NT2/D1 (cell line): ENCODE measurements around the gene CEP170.
"Not testable (repeated sequence)": the region's sequence is repeated elsewhere in the genome, so short reads cannot be mapped to it uniquely, and the experiment has no call there.

ENCODE experiments used
- DNase-seq: peaks from one replicate; pipeline ENCODE4 v3.0.0-alpha.2; 2011; ENCODE audit warnings: low read depth, low spot score
- H3K27me3 ChIP-seq: 2 replicates; pipeline ENCODE4 v1.6.0; 2011; ENCODE audit warnings: mild to moderate bottlenecking; ENCODE audit not compliant: insufficient read length, insufficient read depth
- H3K36me3 ChIP-seq: 2 replicates; pipeline ENCODE4 v1.6.1; 2011; ENCODE audit warnings: mild to moderate bottlenecking, low read length, mixed read lengths; ENCODE audit not compliant: insufficient read depth, insufficient read length
- H3K4me1 ChIP-seq: 2 replicates; pipeline ENCODE4 v1.5.1; 2011; ENCODE audit not compliant: insufficient read depth, insufficient read length
- H3K4me3 ChIP-seq: 2 replicates; pipeline ENCODE4 v1.5.1; 2011; ENCODE audit warnings: low read depth; ENCODE audit not compliant: insufficient read length
- H3K9ac ChIP-seq: 2 replicates; pipeline ENCODE4 v1.6.0; 2011; ENCODE audit warnings: low read depth; ENCODE audit not compliant: insufficient read length
- H3K9me3 ChIP-seq: 2 replicates; pipeline ENCODE4 v1.5.1; 2011; ENCODE audit warnings: mild to moderate bottlenecking, low read length; ENCODE audit not compliant: insufficient read depth
- SUZ12 ChIP-seq: IDR thresholded peaks from 2 replicates; pipeline ENCODE4 v1.6.1; 2011; ENCODE audit not compliant: insufficient read length, insufficient read depth; ENCODE audit errors: extremely low read depth
- YY1 ChIP-seq: IDR thresholded peaks from 2 replicates; pipeline ENCODE4 v1.6.1; 2011; ENCODE audit not compliant: insufficient read length, insufficient read depth
- ZNF274 ChIP-seq: IDR thresholded peaks from 2 replicates; pipeline ENCODE4 v1.6.1; 2011; ENCODE audit warnings: mild to moderate bottlenecking, low read depth, low read length

Gene CEP170

DNA sequence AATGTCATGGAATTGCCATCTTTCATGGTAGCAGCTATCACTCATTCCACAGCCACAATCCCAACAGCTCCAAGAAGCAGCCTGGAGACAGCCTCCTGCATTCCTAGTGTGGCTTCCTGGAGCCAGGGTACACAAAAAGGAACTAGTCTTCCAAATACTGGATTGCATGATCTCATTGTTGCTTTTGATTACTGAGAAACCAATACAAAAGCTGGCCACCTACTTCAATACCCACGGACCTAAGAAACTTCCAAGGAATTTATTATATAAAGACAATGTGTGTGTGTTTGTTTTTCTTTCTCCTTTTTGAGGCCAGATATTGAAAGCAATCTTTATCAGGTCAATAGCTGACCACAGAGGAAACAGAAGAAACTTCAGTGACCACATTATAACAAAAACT is 25.6 kb downstream of the CEP170 start:
- H3K9me3 ChIP-seq = peaks cover 46% of the 10 kb centered on the region
- H3K9ac ChIP-seq = no peak overlapping the region
- no peaks in the 10 kb centered on the region for H3K27me3 ChIP-seq
- peaks cover 21% of the 10 kb centered on the region for H3K36me3 ChIP-seq
- TF ChIP-seq ZNF274 (no peak), YY1 (no peak), SUZ12 (no peak)
- no peaks in the 10 kb centered on the region for H3K4me1 ChIP-seq
- DNase-seq = no peak
- H3K4me3 ChIP-seq = no peak overlapping the region

DNA sequence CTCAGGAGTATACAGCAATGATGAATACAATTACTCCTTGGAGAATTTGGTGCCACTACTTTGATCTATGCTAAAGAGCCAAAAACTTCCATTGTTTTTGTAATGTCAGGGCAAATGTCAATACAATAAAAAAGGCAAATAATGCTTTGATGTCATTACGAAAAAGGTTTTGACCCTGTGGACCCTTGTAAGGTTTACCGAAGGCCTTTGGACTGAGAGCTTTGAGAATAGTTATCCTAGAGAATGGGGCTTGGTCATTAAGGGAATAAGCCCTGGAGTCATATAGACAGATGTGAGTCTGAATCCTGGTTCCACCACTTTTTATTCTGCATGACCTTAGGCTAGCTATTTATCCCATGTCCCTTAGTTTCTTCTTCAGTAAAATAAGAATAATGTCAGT is 27.5 kb downstream of the CEP170 start:
- no peak overlapping the region for H3K9ac ChIP-seq
- no peak overlapping the region for H3K4me3 ChIP-seq
- H3K9me3 ChIP-seq = peaks cover 39% of the 10 kb centered on the region
- no peaks in the 10 kb centered on the region for H3K4me1 ChIP-seq
- no peak for DNase-seq
- peaks cover 39% of the 10 kb centered on the region for H3K36me3 ChIP-seq
- H3K27me3 ChIP-seq = no peaks in the 10 kb centered on the region
- TF ChIP-seq SUZ12 = no peak
- TF ChIP-seq YY1 = no peak
- TF ChIP-seq ZNF274 = no peak

DNA sequence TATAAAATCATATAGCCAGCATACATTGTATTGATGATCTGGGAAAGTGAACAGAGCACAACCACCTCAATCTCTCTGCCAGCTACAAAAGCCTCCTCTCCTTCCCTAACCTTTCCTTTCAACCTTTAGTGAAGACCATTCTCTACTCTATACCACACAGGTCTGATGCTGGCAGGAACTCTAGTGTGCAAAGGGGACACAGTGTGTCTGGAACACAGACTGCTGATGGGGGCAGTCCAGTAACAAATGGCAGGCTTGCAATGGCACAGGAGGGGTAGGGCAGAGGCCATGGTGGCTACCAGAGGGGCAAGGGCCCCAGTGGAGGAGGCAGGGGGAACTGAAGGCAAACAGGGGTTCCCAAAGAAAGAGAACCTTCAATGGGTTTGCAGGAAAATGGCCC is 37.0 kb downstream of the CEP170 start:
- no peak for DNase-seq
- TF ChIP-seq YY1 = no peak
- TF ChIP-seq ZNF274 = no peak
- peaks cover 57% of the 10 kb centered on the region for H3K36me3 ChIP-seq

DNA sequence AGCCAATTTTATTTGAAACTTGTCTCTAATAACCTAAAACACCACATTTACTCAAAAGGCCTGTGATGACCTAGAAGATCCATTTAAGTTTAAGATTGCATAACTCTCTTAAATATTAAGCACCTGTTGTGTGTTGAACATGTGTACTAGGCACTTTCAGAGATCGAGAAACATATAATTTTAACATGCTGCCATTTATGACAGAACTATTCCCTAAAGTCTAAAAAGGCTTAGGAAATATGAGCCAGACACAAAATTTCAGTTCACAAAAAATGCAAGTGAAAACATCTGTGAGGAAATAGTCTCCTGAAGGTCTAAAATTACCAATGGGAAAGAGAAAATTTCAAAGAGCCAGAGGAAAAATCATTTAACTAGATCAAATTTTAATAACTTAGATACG is 37.7 kb downstream of the CEP170 start:
- Histone ChIP-seq H3K9me3 (no peaks in the 10 kb centered on the region; the same call in 1 of the 2 replicates), H3K4me3 (no peak overlapping the region)

More for the DNA sequence above, 37.0 kb downstream of the CEP170 start:
- Histone ChIP-seq H3K4me3 (no peak overlapping the region), H3K4me1 (no peaks in the 10 kb centered on the region), H3K27me3 (no peaks in the 10 kb centered on the region), H3K9ac (no peak overlapping the region), H3K9me3 (no peaks in the 10 kb centered on the region; the same call in 1 of the 2 replicates)

DNA sequence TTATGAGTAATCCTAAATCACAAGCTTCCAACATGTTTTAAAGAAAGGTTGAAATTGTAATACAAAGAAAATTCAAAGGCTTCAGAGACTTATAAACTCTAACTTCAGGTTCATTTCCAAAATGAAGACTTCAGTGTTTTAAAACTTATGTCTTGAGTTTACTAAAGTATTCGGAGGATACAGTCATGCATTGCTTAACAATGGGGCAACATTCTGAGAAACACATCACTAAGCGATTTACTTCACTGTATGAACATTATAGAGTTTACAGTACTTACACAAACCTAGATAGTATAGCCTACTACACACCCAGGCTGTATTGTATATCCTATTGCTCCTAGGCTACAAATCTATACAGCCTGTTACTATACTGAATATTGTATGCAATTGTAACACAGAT is 38.3 kb downstream of the CEP170 start:
- no peak overlapping the region for H3K9ac ChIP-seq
- no peak overlapping the region for H3K4me3 ChIP-seq
- DNase-seq = no peak
- no peak for TF ChIP-seq ZNF274
- TF ChIP-seq YY1 = no peak
- TF ChIP-seq SUZ12 = no peak
- no peaks in the 10 kb centered on the region; the same call in 1 of the 2 replicates for H3K9me3 ChIP-seq
- peaks cover 46% of the 10 kb centered on the region for H3K36me3 ChIP-seq
- no peaks in the 10 kb centered on the region for H3K4me1 ChIP-seq
- no peaks in the 10 kb centered on the region for H3K27me3 ChIP-seq

More for the DNA sequence above, 37.7 kb downstream of the CEP170 start:
- Histone ChIP-seq H3K9ac (no peak overlapping the region), H3K27me3 (no peaks in the 10 kb centered on the region), H3K36me3 (peaks cover 52% of the 10 kb centered on the region), H3K4me1 (no peaks in the 10 kb centered on the region)
- TF ChIP-seq YY1 = no peak
- TF ChIP-seq ZNF274 = no peak
- no peak for TF ChIP-seq SUZ12
- DNase-seq = no peak

DNA sequence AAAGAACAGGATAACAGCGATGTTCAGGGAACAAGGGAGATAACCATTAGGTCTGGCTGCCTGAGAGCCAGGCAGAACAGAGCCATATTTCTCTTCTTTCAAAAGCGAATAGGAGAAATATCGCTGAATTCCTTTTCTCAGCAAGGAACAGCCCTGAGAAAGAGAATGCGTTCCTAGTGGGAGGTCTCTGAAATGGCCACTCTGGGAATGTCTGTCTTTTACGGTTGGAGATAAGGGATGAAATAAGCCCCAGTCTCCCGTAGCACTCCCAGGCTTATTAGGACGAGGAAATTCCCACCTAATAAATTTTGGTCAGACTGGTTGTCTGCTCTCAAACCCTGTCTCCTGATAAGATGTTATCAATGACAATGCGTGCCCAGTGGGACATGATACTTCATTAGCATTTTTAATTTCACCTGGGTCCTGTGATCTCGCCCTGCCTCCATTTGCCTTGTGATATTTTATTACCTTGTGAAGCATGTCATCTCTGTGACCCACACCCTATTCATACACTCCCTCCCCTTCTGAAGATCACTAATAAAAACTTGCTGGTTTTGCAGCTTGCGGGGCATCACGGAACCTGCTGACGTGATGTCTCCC is 39.7 kb downstream of the CEP170 start:
- not testable (repeated sequence) for H3K9ac ChIP-seq, DNase-seq, H3K4me1 ChIP-seq, H3K4me3 ChIP-seq, H3K9me3 ChIP-seq, H3K27me3 ChIP-seq
- peaks cover 33% of the 10 kb centered on the region for H3K36me3 ChIP-seq

DNA sequence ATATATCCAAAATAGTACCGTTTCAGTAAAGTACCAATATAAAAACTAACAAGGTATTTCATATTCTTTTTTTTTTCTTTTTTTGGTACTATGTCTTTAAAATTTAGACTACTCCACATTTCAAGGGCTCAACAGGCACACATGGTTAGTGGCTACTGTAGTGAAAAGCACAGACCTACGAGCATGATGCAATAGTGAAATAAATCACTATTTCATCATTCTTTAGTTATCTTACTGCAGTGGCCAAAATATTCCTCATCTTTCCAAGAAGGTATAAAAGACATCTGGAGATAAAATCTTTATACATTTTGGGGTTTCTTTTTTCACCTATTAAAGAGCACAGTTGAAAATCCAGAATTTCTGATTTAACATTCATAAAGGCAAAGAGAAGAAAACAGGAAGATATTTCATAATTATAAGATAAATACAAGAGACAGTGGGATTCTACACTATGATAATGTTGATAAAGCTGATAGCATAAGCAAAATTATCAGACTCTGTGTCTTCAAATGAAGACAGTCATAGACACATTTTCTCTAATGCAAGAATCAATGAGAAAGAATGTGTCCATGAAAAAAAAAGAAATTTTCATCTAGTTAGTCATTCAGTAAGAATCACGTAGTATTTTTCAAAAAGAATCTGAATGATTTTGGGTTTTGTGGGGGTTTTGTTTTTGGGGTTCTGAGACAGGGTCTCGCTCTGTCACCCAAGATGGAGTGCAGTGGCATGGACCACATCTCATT is 41.9 kb downstream of the CEP170 start:
- TF ChIP-seq SUZ12 (no peak), YY1 (no peak), ZNF274 (no peak)
- H3K9me3 ChIP-seq = no peaks in the 10 kb centered on the region; the same call in 1 of the 2 replicates
- H3K4me1 ChIP-seq = no peaks in the 10 kb centered on the region
- no peak overlapping the region for H3K9ac ChIP-seq
- peaks cover 14% of the 10 kb centered on the region for H3K36me3 ChIP-seq
- H3K4me3 ChIP-seq = no peak overlapping the region
- no peaks in the 10 kb centered on the region for H3K27me3 ChIP-seq
- no peak for DNase-seq

DNA sequence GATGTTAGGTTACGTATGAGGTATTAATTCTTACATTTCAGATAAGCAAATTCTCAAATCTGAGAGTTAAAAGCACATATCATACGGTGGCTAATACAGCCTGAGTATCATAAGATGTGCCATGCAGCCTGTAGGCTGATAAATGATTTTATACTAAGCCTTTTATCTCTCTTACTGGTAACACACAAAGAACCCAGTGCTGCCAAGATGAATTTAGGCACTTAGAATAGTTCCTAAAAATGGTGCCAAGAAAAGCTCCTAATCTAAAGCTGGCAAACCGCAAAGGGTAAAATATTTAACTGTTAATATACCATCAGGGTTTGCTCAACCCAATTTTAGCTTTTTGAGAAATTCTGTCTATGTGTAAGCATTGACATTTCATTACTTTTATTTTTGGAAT is 43.1 kb downstream of the CEP170 start:
- H3K9ac ChIP-seq, H3K36me3 ChIP-seq, DNase-seq, H3K27me3 ChIP-seq, H3K4me1 ChIP-seq, H3K9me3 ChIP-seq, H3K4me3 ChIP-seq: not testable (repeated sequence)

DNA sequence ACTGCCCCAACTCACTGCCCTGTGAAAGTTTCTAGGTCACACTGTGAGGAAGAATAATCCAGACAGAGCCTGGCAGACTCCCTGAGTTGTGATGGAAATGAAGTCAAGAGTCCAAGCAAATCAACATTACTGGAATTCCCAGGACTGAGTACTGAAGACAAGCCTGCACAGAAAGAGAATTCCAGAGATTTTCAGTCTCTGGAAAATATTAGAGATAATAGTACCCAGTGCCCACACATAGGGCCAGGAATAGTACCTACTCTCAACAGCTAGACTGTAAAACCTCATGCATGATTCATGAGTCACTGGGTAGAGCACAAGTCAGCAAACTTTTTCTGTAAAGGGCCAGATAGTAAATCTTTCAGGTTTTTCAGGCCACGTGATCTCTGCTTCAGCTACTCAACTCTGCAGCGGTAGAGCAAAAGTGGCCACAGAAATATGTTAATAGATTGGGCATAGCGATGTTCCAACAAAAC is 50.0 kb downstream of the CEP170 start:
- not testable (repeated sequence) for H3K36me3 ChIP-seq, H3K9me3 ChIP-seq, H3K27me3 ChIP-seq, H3K9ac ChIP-seq, H3K4me3 ChIP-seq, H3K4me1 ChIP-seq
- peak; percentile 5 for DNase-seq

DNA sequence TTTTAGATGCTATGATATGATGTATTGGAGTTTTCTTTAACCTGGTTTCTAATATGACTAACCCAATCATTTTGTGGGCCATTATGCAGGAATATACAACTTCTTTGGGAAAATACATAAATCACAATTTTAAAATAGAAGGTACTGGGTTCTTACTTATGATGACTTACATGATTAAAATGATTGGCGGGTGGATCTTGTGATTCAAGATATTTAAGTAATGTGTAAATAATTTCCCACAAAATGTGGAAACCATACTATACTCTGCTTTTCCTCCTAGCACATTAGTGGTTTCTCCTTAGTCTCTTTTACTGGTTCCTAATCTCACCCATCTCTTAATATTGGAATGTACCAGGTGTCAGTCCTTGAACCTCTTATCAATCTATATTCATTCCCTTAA is 50.7 kb downstream of the CEP170 start:
- H3K27me3 ChIP-seq, H3K36me3 ChIP-seq, H3K4me3 ChIP-seq, H3K9me3 ChIP-seq, H3K4me1 ChIP-seq, DNase-seq, H3K9ac ChIP-seq: not testable (repeated sequence)
